GM18861 (cell line): ENCODE measurements around the gene VPREB3.

Experiments used
- ATAC-seq: cut with Tn5 transposase; IDR thresholded peaks from one replicate; pipeline ENCODE4 v1.9.1; 2021; ENCODE audit not compliant: unreplicated experiment

The VPREB3 gene

DNA sequence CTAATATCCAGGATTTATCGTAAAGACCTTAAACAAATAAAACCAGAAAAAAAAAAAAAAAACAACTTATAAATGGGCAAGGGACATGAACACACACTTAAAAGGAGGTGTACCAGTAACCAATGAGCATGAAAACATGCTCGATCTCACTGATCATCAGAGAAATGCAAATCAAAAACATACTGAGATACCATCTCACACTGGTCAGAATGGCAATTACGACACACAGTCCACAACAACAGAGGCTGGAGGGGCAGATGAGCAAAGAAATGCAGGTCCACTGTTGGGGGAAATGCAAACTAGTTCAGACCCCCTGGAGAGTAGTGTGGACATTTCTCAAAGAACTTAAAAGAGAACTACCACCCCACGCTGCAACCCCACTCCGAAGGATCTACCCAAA lies 50.2 kb downstream of the VPREB3 start:
- no peak for ATAC-seq
